NK-92 treated with Interleukin-12 subunit alpha and Interleukin-12 subunit beta, amount 100 ng/mL, for 24 hours (cell line): Measurements from ENCODE around the gene OR2T4.
A peak's percentile ranks its signal among the peaks of the same experiment; 100 is the strongest.

ENCODE experiments used
- DNase-seq: peaks from one replicate; lab custom pipeline; 2025; lab: John Stamatoyannopoulos, UW

The OR2T4 gene, protein sequence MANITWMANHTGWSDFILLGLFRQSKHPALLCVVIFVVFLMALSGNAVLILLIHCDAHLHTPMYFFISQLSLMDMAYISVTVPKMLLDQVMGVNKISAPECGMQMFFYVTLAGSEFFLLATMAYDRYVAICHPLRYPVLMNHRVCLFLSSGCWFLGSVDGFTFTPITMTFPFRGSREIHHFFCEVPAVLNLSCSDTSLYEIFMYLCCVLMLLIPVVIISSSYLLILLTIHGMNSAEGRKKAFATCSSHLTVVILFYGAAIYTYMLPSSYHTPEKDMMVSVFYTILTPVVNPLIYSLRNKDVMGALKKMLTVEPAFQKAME

GRCh38 chr1:248361121-248361715 lies at the start of gene OR2T4:
Gene OR2T4, plus strand, starts transcription at chr1:248361665. Its CDS starts 0 bp downstream, at chr1:248361665.
- DNase-seq, result no peak

- no peak for DNase-seq
Observed at GRCh38 chr1:248316796-248317195, 44.7 kb upstream of the OR2T4 start.

GRCh38 chr1:248324468-248324867 lies 37.0 kb upstream of the OR2T4 start, which contains the start of gene OR2M7:
Gene OR2M7, minus strand, starts transcription at chr1:248324568. Its CDS starts 0 bp downstream, at chr1:248324568.
- DNase-seq, result no peak

GRCh38 chr1:248343451-248343850 lies 18.0 kb upstream of the OR2T4 start:
- no peak for DNase-seq

DNA sequence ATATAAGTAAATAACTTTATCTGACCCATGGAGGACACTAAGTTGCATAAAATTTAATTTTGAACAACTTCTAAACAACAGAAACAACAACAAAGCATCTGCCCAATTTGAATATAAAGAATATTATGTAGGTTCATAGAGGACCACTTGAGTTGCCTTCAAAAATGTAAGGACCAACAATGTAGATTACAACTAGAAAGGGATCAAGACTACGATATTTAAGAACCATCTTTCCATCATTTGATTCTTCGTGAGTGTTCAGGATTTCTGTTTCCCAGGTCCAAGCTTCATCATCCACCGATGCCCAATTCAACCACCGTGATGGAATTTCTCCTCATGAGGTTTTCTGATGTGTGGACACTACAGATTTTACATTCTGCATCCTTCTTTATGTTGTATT lies 13.0 kb upstream of the OR2T4 start, which contains the start of gene OR14C36:
Gene OR14C36, plus strand, starts transcription at position 301 of the 400 bp plus-strand sequence. Its CDS starts 0 bp downstream, at position 301.
- no peak for DNase-seq

- no peak for DNase-seq
Observed at GRCh38 chr1:248359415-248359814, 2.0 kb upstream of the OR2T4 start.

DNA sequence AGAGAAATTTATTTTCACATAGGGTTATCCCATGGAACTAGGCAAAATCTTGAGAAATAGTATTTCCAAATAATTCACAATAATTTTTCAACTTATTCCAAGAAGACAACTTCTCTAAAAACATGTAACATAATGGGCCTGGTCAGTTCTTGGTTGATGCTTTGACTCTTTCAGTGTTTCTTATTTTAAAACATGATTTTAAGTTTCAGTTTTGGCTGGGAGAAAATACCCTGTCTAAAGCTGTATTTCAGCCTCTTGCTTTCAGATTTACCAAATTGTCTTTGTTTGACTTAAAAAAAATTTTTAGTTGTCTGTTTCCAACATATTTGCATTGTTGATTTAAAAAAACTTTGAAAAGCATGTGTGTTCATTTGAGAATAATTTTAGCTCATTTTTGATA lies 5.1 kb downstream of the OR2T4 start:
- no peak for DNase-seq

- no peak for DNase-seq
Observed at GRCh38 chr1:248372394-248372793, 10.9 kb downstream of the OR2T4 start.

DNA sequence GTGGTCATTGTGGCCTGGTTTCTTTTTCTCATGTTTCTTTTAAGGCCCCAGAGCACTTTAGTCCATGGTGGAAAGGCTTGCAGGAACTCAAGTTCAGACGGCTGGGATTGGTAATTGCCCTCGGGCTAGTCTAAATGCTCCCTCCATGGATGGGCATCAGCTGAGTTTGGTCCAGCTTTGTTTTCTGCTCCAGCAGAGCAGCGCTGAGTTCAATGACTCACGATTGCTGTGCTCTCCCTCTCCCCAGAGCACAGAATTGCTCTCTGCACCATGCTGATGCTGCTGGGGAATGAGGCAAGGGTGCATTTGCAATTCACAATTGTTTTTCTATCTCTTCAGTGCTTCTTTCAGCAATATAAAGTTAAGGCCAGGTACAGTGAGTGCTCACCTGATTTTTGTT lies 12.3 kb downstream of the OR2T4 start:
- no peak for DNase-seq

- DNase-seq, result no peak
Observed at GRCh38 chr1:248375446-248375845, 14.0 kb downstream of the OR2T4 start, which contains the start of gene OR2T6. Gene OR2T6, plus strand, starts transcription at chr1:248375746. Its CDS starts 11,863 bp downstream, at chr1:248387609.

DNA sequence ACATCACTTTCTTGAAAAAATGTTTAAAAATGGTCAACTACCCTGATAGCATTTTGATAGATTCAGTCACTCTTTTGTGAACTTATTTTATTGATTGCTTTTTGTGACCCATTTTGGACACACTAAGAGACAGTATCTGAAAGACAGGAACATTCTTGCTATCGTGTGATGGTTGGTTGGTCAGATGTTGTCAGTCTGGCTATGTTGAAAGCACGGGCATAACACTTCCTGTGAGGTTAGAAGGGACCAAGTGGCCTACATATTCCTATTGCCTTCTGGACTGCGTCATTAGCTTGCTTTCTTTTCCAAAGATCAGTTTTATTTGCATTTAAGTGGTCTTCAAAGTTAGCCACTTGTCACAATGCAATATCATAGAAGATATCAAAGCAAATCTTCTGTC lies 15.5 kb downstream of the OR2T4 start:
- DNase-seq, result no peak

GRCh38 chr1:248380854-248381253 lies 19.4 kb downstream of the OR2T4 start:
- DNase-seq, result no peak

- no peak for DNase-seq
Observed at GRCh38 chr1:248388426-248388825, 27.0 kb downstream of the OR2T4 start.

DNA sequence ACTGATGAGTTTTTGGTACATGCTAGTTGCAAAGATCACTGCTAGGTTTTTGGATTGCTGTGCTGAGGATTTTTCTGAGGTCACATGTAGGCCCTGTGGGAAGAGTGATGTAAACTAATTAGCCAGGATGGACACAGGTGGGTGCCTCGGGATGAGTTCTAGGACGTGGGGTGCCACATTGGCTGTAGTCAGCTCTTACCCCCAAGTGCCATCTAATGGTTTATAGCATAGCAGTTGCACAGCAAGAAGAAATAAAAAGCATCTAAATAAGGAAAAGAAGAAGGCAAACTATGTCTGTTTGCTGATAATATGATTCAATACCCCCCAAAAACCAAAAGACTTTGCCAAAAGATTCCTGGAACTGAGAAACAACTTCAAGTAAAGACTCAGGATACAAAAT lies 31.6 kb downstream of the OR2T4 start:
- DNase-seq, result no peak

DNA sequence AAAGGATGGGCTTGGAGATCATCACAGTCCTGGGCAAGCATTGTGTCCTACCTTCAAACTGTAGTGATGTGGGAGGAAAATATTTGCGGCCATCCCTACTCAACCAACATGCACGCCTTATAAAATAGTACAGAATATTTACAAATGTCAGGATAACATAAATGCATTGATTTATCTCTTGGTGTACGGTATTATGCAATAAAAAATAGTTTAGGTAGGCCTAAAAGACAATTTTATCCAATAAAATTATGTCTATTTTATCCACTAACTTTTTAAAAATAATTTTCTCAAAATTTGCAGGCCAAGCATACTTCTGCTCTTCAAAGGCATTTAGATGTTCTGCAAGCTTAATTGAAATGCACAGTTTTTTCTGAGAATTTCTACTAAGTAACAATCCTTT lies 41.3 kb downstream of the OR2T4 start, which contains the start of gene OR2T1:
Gene OR2T1, plus strand, starts transcription at position 301 of the 400 bp plus-strand sequence. CDS start 3,100 bp downstream, outside the sequence.
- DNase-seq, result no peak

DNA sequence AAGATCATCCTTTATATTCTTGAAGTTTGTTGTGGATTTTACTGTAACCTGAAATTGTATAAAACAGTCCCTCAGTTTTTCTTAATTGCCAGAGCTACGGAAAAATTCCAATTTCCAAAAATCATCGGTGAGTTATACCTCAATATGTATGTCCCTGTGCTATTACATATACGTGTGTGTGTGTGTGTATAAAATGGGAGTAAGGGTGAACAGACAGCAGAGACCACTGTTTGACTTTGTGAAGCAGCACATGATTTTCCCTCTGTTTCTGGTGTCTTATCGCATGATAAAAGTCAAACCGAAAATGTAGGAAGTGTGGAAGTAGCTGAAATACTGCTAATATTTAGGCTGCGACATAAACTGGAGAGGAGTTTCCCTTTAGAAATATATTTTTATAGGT lies 42.6 kb downstream of the OR2T4 start:
- DNase-seq, result peak; percentile 49

DNA sequence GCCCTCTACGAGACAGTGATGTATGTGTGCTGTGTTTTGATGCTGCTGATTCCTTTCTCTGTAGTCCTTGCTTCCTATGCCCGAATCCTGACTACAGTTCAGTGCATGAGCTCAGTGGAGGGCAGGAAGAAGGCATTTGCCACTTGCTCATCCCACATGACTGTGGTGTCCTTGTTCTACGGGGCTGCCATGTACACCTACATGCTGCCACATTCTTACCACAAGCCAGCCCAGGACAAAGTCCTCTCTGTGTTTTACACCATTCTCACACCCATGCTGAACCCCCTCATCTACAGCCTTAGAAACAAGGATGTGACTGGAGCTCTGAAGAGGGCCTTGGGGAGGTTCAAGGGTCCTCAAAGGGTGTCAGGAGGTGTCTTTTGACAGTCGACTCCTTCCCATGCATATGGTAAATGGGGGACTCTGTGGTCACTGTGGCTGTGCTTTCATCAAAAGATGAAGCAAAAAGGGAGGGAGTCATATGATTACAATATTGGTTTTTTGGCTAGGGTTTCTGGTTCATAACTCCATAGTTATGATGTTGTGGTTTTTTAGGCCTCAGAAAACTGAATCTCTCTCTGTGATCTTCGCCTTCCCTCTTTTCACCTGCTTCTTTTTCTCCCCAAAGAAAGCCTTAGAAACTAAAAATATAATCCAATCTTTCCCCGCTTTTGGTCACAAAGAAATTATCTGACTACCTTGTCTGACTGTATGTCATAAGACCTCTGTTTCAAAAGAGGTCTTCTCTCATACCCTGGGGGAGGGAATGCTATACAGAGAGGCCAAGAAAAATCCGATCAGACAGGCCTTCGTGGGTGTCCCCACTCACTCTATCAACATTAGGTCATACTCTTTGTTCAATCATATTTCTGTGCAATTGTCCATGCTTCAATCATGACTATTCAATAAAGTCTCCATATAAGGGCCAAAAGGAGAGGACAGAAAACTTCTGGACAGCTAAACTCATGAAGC lies 45.5 kb downstream of the OR2T4 start:
- no peak for DNase-seq
